SHP77 treated with DMSO at 0.1 percent for 48 hours (cell line): ENCODE data around the gene CPNE4.
"Not testable (repeated sequence)": the region's sequence is repeated elsewhere in the genome, so short reads cannot be mapped to it uniquely, and the experiment has no call there.

Experiments
- DNase-seq: peaks from one replicate; lab custom pipeline; 2025; lab: John Stamatoyannopoulos, UW

CPNE4 gene

GRCh38 chr3:132034486-132035464, at the start of gene CPNE4:
Gene CPNE4 (minus strand): TSS chr3:132035014.
- DNase-seq = peak; percentile 55

- no peak for DNase-seq
Observed at GRCh38 chr3:132083583-132084279, 48.9 kb upstream of the CPNE4 start.

- no peak for DNase-seq
Observed at GRCh38 chr3:132083159-132083558, 48.3 kb upstream of the CPNE4 start.

- no peak for DNase-seq
Observed at GRCh38 chr3:132079147-132079546, 44.3 kb upstream of the CPNE4 start.

- DNase-seq = no peak
Observed at GRCh38 chr3:132073771-132074170, 39.0 kb upstream of the CPNE4 start.

- no peak for DNase-seq
Observed at GRCh38 chr3:132071043-132071442, 36.2 kb upstream of the CPNE4 start.

- DNase-seq = no peak
Observed at GRCh38 chr3:132064114-132064513, 29.3 kb upstream of the CPNE4 start.

GRCh38 chr3:132062535-132062934, 27.7 kb upstream of the CPNE4 start:
- DNase-seq = no peak

- DNase-seq = no peak
Observed at GRCh38 chr3:132055872-132056271, 21.1 kb upstream of the CPNE4 start.

GRCh38 chr3:132047209-132047608, 12.4 kb upstream of the CPNE4 start:
- DNase-seq = no peak

- not testable (repeated sequence) for DNase-seq
Observed at GRCh38 chr3:132044874-132045273, 10.1 kb upstream of the CPNE4 start.

- DNase-seq = no peak
Observed at GRCh38 chr3:132042681-132043080, 7.9 kb upstream of the CPNE4 start.

GRCh38 chr3:132038198-132038825, 3.5 kb upstream of the CPNE4 start:
- DNase-seq = peak; percentile 18

- no peak for DNase-seq
Observed at GRCh38 chr3:132037581-132037980, 2.8 kb upstream of the CPNE4 start.

GRCh38 chr3:132037056-132037455, 2.2 kb upstream of the CPNE4 start:
- no peak for DNase-seq

- DNase-seq = no peak
Observed at GRCh38 chr3:132034097-132034485, 723 bp downstream of the CPNE4 start.

GRCh38 chr3:132033471-132033870, 1.3 kb downstream of the CPNE4 start:
- DNase-seq = no peak

GRCh38 chr3:132032959-132033358, 1.9 kb downstream of the CPNE4 start:
- no peak for DNase-seq

- DNase-seq = peak; percentile 46
Observed at GRCh38 chr3:132029182-132029902, 5.5 kb downstream of the CPNE4 start.

GRCh38 chr3:132022914-132023313, 11.9 kb downstream of the CPNE4 start:
- no peak for DNase-seq

- DNase-seq = no peak
Observed at GRCh38 chr3:132020058-132020457, 14.8 kb downstream of the CPNE4 start.

GRCh38 chr3:132017137-132017536, 17.7 kb downstream of the CPNE4 start:
- DNase-seq = no peak
